ENCODE results near the gene OTUD4. TPM values are rescaled to one million over a fixed set of nuclear protein-coding genes. Genes with fewer than 3 reads are reported as not detected.
"Not testable (repeated sequence)": the region's sequence is repeated elsewhere in the genome, so short reads cannot be mapped to it uniquely, and the experiment has no call there.

OTUD4 gene, protein sequence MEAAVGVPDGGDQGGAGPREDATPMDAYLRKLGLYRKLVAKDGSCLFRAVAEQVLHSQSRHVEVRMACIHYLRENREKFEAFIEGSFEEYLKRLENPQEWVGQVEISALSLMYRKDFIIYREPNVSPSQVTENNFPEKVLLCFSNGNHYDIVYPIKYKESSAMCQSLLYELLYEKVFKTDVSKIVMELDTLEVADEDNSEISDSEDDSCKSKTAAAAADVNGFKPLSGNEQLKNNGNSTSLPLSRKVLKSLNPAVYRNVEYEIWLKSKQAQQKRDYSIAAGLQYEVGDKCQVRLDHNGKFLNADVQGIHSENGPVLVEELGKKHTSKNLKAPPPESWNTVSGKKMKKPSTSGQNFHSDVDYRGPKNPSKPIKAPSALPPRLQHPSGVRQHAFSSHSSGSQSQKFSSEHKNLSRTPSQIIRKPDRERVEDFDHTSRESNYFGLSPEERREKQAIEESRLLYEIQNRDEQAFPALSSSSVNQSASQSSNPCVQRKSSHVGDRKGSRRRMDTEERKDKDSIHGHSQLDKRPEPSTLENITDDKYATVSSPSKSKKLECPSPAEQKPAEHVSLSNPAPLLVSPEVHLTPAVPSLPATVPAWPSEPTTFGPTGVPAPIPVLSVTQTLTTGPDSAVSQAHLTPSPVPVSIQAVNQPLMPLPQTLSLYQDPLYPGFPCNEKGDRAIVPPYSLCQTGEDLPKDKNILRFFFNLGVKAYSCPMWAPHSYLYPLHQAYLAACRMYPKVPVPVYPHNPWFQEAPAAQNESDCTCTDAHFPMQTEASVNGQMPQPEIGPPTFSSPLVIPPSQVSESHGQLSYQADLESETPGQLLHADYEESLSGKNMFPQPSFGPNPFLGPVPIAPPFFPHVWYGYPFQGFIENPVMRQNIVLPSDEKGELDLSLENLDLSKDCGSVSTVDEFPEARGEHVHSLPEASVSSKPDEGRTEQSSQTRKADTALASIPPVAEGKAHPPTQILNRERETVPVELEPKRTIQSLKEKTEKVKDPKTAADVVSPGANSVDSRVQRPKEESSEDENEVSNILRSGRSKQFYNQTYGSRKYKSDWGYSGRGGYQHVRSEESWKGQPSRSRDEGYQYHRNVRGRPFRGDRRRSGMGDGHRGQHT
- polyA plus RNA-seq (ENCODE audit: insufficient read length in 4 of 4): 10 to 100 TPM; 33.3 to 48.8 (median 41.4) TPM

DNA sequence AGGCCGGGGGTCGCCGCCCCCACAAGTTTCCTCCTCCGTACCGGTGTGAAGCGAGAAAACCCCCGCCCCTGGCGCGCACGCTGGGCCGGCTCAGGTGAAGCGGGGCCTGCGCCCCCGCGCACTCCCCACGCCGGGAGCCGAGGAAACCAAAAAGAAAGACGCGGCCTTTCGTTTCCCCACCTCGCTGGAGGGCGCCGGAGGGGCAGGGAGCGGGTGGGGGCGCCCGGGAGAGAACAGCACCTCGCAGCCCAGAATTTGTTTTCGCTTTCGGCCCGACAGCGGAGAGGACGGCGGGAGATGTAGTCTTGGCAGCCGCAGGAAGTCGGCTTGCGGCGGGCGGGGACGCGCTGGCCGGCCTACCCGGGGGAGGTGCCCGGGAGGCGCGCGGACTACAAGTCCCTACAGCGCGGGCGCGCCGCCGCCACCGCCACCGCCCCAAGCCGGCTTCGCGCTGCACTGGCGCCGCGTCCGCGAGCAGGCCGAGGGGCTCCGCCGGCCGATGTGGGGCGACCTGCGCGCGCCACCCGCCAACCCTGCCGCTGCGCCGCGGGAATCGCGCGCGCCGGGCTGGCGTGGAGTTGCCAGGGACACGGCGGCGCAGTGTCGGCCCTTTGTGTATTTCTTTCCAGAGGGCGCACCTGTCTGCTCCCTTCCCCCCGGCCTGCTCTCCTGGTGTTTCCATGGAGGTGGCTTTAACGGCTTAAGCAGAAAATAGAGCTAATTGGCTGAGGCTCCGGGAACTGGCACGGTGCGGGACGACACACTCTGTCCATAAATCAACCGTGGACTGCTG lies at the start of gene OTUD4:
Gene OTUD4, minus strand, starts transcription at position 292 of the 793 bp plus-strand sequence. CDS start 616 bp downstream, outside the sequence.
- peak; percentile 86 to 90 (median 89) for DNase-seq (ENCODE audit: low read depth in 4 of 4, low spot score in 3 of 4)

DNA sequence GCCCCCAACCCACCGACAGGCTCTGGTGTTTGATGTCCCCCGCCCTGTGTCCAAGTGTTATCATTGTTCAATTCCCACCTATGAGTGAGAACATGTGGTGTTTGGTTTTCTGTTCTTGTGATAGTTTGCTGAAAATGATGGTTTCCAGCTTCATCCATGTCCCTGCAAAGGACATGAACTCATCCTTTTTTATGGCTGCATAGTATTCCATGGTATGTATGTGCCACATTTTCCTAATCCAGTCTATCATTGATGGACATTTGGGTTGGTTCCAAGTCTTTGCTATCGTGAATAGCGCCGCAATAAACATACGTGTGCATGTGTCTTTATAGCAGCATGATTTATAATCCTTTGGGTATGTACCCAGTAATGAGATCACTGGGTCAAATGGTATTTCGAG lies 42.8 kb upstream of the OTUD4 start:
- not testable (repeated sequence) for DNase-seq (ENCODE audit: low read depth in 4 of 4, low spot score in 3 of 4)

DNA sequence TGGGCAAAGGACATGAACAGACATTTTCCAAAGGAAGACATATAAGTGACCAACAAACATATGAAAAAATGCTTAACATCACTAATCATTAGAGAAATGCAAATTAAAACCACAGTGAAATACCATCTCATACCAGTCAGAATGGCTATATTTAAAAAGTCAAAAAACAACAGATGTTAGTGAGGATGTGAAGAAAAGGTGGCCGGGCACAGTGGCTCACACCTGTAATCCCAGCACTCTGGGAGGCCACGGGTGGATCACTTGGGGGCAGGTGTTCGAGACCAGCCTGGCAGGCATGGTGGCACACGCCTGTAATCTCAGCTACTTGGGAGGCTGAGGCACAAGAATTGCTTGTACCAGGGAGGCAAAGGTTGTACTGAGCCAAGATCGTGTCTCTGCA lies 41.1 kb upstream of the OTUD4 start:
- not testable (repeated sequence) for DNase-seq (ENCODE audit: low read depth in 4 of 4, low spot score in 3 of 4)

DNA sequence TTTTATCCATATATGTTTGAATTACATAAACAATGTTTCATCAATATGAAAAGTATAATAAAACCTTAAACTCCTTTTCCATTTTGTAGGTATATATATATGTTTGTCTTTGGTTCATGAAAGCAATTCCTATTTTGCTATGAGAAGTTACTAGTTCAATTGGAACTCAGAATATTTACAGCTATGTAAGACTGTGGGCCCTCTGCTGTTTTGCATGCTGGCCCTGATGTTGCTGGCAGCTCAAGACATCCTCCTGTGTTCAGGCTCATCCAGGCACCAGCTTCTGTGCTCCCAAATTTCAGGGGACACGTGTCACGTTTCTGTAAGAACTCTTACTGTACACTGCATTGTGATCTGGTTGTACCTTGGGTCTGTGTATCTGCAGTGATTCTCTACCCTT lies 38.7 kb upstream of the OTUD4 start:
- no peak for DNase-seq (ENCODE audit: low read depth in 4 of 4, low spot score in 3 of 4)

DNA sequence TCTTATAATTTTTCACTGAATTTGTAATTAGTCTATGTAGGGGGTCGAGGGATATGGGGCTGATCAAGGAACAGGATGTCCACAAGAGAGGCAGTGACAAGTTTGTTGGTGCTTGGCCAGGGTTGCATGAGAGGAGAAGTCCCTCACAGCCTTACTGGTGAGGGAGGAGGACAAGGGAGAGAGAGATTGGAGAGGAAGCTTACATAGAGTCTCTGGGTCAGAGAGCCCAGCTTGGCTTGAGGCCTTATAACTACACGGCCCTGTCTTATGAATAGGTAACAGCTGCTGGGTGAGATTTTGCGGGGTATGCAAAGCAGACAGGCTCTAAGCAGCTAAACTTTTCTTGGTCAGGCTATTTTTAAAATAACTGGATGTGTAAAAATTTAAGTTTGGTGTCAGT lies 37.9 kb upstream of the OTUD4 start:
- DNase-seq (ENCODE audit: low read depth in 4 of 4, low spot score in 3 of 4): no peak

DNA sequence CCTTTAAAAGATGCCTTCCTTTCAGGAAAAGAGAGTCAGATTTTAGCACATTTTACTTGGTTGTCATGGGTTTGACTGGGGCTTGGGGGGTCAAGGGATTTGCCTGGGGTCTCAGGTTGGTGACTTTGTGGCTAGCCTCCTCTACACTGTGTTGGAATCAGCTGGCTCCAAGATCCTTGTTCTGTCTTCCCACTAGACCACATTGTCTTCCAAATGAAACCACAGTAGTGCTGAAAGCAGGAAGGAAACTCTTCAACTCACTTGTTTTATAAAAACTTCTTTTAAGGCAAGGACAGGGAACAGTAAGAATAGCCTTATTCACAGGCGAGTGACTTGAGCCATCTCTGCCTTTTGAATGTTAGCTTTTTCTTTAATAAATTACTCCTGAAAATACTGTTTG lies 37.0 kb upstream of the OTUD4 start:
- DNase-seq (ENCODE audit: low read depth in 4 of 4, low spot score in 3 of 4): no peak

DNA sequence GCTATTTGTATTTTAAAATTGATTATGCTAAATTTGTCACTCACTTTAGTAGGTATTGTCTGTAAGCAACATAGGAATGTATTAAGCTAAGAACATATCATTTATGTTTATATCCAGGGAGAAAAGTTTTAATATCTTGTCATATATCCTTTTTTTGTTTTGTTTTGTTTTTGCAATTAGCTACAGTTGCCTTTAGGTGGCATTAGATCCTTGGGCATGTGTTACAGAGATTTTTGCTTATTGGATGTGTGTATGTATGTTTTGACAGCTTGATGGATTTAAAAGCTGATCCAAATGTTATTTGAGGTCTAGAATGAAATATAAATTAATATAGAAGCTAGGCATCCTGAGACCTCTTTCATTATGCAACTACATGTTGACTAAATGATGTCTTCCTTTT lies 36.1 kb upstream of the OTUD4 start:
- no peak for DNase-seq (ENCODE audit: low read depth in 4 of 4, low spot score in 3 of 4)

DNA sequence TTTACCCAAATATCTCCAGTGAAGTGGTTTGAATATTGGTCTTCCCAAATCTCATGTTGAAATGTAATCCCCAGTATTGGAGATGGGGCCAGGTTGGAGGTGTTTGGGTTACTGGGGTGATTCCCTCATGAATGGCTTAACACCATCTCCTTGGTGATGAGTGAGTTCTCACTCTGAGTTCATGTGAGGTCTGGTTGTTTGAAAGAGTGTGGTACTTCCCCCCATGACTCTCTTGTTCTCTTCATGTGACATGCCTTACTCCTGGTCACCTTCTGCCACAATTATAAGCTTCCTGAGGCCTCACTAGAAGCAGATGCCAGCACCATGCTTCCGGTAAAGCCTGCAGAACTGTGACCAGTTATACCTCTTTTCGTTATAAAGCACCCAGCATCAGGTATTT lies 32.9 kb upstream of the OTUD4 start:
- DNase-seq (ENCODE audit: low read depth in 4 of 4, low spot score in 3 of 4): no peak

DNA sequence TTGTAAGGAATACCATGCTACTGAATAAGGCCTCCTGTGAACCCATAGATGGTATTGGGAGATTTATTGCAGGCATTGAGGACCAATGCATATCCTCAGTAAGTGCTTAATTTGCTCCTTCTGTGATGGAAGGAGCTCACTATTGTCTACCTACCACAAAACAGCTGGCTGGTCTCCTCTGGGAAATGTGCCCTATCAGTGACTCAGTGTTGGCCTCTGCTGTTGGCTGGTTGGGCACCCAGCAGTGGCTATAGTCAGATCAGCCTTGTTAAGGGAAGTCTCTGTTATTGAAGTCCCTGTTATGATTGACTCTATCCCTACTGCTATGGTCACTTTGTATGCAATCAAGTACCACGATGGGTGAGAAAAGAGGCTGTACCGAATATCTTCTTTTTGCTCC lies 27.5 kb upstream of the OTUD4 start:
- no peak for DNase-seq (ENCODE audit: low read depth in 4 of 4, low spot score in 3 of 4)

DNA sequence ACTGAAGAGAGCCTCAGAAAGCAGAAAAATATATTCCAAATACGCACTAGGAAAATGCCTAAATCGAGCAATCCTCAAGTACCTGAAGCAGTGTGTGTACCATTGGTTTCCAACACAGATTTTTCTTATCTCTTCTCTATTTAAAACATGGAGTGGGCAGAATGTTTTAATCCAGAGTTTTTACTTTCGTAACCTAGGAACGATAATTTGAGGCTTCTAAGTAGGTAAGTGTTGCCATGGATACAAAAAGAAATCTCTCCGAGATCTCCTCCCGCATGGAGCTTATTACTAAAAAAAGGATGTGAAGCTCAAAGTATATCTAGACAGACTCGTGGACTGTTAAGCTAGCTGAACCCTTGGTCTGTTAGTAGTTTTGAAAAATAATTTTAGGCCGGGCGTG lies 23.0 kb upstream of the OTUD4 start:
- DNase-seq (ENCODE audit: low read depth in 4 of 4, low spot score in 3 of 4): no peak

DNA sequence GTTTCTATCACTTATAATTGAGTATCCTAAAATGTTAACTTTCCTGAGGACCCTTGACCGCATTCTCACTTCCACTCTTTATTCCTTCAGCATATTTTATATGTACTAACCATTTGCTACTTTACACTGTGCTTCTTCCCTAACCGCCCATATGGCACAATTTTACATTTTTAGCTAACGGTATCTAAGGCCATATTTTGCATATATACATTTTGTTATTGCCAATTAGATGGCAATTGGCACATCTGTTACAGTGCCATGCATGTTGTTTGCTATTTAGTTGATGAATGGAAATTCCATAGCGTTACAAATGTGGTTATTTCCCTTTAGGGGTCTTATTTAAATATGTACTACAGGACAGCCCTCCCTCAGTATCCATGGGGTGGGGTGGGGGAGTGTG lies 20.0 kb upstream of the OTUD4 start:
- DNase-seq (ENCODE audit: low read depth in 4 of 4, low spot score in 3 of 4): no peak

DNA sequence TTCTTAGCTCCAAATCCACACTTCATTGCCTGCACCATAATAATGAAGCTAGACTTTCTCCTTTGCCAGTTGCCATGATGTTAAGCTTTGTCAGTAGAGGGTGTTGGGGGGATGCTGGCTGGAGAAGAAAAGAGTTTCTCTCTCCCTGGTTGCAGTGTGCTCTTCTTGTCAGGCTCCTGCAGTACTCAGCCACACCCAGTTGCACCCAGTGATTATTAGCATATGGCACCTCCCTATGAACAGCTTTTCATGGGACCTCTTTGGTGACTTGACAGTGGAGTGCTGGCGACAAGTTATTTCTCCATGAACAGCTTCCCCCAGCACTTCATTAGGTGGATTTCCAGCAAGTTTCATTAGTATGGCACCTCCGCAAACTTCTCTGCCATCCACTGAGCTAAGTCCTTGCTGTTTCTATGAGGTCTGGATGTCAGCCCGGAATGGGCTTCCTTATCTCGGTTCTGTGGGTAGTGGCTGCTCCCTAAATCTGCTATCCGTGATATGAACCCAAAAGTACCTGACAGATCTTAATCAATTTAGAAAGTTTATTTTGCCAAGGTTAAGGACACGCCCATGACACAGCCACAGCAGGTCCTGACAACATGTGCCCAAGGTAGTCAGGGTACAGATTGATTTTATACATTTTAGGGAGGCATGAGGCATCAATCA lies 18.8 kb upstream of the OTUD4 start:
- DNase-seq (ENCODE audit: low read depth in 4 of 4, low spot score in 3 of 4): no peak

DNA sequence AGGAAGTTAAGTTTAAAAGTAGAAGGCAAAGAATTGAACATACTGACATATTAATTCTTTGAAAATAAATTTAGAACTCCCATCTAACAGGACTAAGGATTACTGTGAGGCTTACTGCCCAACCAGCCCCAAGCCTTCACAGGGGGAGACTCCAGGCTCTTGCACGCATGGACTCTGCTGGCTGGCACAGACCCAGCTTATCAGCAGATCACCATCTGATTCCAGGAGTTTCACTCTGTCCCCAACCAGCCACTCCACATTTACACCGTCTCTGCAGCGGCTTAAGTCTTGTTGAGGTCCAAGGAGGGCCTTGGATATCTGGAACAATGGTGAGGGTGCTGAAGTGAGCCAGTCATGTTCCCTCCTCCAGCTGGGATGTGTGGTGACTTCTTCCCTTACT lies 16.4 kb upstream of the OTUD4 start:
- DNase-seq (ENCODE audit: low read depth in 4 of 4, low spot score in 3 of 4): no peak

DNA sequence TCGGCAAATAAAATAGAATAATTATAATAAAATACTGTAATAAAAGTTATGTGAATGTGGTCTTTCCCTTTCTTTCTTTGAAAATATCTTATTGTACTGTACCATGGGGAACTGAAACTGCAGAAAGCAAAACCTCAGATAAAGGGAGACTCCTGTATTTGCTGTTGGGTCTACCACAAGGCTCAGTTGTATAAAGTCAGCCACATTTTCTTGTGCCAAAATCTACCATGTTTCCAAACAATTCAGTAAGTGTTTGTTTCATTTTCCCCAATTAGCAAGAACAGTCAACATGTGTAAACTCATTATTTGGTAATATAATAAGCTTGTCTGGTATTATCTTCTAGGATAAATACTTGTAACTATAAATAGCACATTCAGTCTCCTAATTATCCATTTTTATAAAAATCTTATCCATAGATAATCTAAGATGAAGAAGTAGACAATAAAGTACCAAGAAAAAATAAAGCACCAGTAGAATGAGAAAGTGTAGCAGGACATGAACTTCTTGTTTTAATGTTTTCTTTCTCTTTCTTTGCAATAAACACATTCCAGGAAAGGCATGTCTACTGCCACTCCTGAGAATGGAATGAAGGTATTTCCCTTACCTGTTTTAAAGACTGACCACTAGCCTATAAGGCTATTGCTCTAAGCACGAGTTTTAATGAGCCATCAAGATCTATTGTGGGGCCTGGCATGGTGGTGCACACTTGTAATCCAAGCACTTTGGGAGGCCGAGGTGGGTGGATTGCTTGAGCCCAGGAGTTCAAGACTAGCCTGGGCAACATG lies 15.0 kb upstream of the OTUD4 start:
- no peak for DNase-seq (ENCODE audit: low read depth in 4 of 4, low spot score in 3 of 4)

DNA sequence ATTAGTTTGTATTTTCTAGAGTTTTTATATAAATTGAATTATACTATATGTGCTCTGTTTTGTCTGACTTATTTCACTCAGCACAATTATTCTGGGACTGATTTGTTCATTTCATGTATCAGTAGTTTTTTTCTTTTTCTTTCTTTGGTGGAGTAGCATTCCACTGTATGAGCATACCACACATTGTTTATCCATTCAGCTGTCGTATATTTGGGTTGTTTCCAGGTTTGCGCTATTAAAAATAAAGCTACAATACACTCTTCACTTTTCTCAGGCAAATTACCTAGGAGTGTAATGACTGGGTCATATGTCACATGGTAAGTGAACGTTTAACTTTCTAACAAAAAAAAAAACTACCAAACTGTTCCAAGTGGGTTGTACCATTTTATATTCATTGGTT lies 9.6 kb upstream of the OTUD4 start:
- no peak for DNase-seq (ENCODE audit: low read depth in 4 of 4, low spot score in 3 of 4)

DNA sequence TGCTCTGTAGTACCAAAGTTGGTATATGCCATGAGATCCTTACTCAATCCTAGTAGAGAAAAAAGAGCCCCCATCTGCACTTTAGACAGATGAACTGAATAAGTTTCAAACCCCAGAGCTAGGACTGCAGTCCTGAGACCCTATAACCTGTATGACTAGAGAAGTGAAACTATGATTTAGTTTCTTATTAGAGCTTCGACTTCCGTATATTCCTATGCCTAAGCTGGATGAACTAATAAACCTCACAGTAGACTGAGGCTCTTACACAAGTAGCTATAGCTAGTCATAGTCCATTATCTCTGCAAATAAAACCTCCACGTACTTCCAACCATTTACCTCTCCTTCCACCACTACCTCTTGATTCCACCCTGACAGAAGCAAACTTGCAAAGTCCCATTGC lies 6.3 kb upstream of the OTUD4 start:
- no peak for DNase-seq (ENCODE audit: low read depth in 4 of 4, low spot score in 3 of 4)

DNA sequence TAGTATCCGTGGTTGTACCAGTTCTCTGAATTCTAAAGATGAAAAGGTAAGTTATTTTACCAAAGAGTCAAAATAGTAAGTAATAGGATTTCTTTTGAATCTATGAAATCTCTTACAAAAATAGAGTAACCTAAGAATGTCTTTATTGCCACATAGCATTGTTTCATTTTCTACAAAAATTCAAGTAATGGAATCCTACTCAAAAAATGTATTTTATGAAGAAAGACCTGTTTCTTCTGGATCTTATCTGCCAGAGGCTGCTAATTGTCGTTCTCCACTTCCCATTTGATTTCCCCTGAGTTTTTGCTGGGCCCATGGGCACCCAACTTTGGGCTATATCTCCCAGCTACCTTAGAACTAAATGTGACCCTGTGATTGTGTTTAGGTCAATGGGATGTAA lies 3.2 kb upstream of the OTUD4 start:
- no peak for DNase-seq (ENCODE audit: low read depth in 4 of 4, low spot score in 3 of 4)

DNA sequence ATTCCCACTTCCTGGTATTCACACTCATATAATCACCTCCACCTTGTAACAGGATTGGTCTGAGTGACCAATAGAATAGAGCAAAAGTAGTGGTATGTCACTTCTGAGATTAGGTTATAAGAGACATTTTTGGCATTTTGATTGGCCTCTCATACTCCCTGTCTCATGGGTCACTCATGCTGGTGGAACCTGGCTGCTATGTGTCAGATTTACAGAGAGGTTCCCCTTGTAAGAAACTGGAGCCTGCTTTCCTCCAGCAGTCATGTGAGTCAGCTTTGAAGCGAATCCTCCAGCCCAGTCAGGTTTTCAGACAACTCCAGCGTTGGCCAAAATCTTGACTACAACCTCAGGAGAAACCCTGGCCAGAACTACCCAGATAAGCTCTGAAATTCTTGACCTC lies 2.6 kb upstream of the OTUD4 start:
- DNase-seq (ENCODE audit: low read depth in 4 of 4, low spot score in 3 of 4): no peak

DNA sequence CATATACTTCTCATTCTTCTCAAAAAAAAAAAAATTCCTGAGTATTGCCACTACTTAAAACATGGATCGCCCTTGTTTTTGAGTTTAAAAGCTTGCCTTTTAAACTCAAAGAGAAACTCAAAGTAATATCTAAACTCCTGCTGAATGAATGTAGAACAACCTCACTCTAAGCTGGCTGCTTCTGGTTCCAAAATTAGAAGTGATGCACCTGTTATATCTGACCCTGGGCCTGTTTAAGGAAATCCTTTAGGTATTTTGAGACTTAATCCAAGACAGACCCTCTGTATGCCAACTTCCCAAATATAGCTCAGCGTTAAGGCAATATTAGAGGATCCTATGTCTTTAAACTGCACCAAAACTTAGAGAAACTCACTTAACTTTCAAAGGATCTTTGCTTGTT lies 1.8 kb upstream of the OTUD4 start:
- no peak for DNase-seq (ENCODE audit: low read depth in 4 of 4, low spot score in 3 of 4)

All from right renal pelvis (tissue), 4 donors.